ENCODE data around the gene HIGD1B.
"Not testable (repeated sequence)": the region's sequence is repeated elsewhere in the genome, so short reads cannot be mapped to it uniquely, and the experiment has no call there.

HIGD1B gene

DNA sequence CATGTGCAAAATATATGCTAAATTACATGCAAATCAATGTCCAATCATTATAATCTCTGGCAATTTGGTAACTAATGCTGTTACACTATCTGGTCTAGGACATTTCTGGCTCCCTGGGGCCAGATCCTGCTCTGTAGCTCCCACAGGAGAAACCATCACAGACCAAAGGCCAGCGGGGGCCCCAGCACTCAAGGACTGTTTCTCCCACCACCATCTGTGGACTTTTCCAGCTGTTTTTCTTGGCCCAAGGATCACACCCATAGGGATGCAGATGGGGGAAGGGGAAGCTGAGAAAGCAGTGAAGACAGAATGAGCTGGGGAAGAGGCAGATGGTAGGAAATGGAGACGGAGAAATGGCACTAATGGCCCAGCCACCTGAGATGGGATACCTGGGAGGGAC lies at the start of gene HIGD1B:
TSS of gene HIGD1B (plus strand) at position 298 of the 400 bp plus-strand sequence. CDS start 270 bp downstream, outside the sequence.
- no peak for DNase-seq

DNA sequence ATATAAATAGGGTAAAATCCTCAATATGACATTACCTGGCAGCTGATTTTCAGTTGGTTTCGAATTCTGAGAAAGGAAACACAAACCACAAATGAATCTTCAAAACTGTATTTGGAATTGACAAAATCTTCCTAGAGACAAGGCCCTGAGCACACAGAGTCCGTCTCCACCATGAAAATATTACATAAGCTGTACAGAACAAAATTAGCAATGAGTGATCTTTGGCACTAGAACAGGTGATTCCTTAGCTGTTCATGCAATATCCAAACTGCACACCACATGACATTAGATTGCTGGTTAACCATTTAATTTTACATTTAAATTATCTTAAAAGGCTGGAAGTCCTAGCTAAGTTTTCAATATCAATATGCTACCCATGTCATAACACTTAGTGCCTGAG lies 49.3 kb upstream of the HIGD1B start:
- no peak for DNase-seq

DNA sequence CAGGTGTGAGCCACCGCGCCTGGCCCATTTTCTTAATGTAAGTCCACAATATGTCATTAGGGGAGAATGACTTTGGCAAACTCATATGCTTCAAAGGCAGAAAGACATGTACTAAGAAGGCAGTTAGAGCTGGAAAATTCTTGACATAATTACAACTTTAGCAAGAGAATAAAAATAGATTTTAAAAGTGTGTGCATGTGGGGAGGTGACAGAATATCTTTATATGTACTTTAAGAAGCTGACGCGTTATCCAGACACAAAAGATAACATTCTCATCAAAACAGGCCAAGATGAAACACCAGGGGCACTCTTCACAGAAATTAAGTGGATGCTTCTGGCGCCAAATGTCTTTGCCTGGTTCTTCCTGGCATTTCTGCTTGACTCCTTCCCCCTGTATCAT lies 45.8 kb upstream of the HIGD1B start:
- no peak for DNase-seq

DNA sequence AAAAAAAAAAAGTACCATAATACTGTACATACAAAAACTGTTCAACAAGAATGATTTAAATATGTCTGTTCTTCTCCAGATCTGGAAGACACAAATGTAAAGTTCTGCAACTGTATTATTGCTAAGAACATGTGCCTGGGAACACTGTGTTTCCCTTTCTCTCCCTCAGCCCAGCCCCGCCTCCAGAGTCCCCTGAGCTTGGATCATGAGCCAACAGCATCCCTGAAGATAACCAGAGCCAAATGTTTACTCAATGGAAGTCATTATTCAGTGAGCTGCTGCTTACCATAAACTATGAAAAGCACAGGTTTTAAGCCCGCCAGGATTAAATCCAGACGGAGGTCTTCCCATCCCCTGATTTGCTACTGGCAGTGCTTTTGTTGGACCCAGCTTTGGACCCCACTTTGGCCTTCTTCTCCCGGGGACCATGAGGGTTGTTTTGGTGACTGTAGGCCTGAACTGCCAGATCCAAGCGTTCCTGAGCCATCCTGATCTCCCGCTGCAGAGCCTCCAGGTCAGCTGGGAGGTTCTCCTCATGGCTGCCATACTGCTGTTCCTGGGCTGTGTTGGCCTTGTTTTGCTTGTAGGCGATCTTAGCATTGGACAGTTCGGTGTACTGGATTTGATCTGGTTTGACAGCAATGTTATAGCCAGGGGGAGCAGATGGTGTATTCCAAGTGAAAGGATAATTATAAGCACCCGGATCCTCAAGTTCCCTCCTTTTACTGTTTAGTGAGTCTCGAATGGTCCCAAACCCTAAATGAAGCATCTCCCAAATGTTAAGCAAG lies 43.2 kb upstream of the HIGD1B start:
- DNase-seq: no peak

DNA sequence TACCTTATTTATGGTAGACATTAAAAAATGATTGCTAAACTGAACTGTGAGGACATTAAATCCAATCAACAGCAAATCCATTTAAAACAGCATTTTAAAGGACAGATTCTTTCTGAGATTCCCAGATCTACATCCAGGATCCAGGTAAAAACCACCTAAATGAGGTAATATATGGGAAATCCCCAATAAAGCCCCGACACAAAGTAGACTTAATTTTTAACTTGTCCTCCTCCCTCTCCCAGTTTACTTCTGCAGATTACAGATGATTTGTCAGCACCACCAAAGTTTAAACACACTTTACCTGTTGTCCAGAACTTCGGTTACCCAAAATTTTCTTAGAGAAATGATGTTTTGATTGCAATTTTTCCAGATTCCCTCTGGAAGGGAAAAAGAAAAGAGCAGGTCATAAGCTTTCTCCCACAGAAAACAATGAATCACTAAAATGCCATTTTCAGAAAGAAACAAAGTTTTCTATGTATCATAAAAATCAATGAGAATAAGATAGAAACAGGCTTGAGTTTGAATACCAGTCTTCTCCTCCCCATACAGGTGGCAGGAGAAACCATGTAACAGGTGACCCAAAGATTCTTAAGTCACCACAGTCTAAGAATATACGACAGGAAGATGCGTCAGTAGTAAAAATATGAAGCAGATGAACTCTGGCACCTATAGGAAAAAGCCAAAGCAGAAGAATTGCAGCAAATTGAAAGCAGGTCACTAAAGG lies 40.4 kb upstream of the HIGD1B start:
- DNase-seq: no peak

DNA sequence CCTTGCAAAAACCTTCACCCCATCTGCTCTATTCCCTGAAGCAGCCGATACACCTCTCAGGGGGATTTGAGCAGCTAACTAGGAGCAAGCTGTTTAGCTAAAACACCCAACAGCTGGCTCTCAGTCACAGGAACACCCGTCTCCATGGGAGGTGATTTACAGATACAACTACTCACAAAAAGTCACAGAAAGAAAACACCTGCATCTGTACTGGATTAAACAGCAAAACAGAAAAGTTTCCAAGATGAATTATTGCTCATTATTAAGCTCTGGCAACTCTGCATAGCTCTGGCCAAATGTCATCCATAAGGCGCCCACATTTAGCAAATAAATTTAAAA lies 39.9 kb upstream of the HIGD1B start:
- DNase-seq: no peak

DNA sequence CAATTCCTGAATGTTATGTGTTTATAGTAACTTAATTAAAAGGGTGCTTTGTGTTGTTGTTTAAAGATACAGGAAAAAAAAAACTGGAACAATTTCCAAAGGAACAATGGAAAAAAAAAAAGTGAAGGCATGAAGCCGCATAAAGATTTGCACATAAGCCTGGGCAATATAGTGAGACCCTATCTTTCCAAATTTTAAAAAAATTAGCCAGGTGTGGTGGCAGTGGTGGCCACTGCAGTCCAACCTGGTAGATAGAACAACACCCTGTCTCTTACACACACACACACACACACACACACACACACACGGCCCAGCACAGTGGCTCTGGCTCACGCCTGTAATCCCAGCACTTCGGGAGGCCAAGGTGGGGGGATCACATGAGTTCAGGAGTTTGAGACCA lies 39.5 kb upstream of the HIGD1B start:
- DNase-seq: no peak

DNA sequence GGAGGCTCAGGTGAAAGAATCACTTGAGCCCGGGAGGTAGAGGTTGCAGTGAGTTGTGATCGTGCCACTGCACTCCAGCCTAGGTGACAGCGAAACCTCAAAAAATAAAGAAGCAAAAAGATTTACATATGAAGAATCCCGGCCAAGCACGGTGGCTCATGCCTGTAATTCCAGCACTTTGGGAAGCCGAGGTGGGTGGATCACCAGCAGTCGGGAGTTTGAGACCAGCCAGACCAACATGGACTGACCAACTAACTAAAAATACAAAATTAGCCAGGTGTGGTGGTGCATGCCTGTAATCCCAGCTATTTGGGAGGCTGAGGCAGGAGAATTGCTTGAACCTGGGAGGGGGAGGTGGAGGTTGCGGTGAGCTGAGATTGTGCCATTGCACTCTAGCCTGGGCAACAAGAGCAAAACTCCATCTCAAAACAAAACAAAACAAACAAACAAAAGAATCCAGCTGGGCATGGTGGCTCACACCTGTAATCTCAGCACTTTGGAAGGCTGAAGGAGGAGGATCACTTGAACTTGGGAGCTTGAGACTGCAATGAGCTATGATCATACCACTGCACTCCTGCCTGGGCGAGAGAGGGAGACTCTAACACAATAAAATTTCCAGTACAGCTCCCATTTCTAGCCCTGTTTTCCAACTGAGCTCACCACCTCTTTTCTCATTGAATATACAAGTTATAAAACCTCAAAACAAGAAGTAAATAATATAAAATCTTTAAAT lies 38.9 kb upstream of the HIGD1B start:
- not testable (repeated sequence) for DNase-seq

DNA sequence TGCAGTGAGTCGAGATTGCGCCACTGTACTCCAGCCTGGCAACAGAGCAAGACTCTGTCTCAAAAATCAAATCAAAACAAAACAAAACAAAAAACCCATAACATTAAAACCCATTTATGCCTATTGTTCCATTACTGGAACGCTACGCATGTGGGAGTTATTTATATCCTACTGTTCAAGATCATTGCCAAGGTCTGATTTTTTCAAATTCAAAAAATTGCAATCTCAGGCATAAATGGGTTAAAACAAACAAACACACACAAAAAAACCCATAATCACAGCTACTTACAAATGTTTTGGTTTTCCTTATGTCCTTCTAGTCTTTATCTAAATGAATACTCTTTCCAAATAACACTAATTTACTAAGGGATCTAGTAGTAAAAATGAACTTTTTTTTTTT lies 35.4 kb upstream of the HIGD1B start:
- DNase-seq: no peak

DNA sequence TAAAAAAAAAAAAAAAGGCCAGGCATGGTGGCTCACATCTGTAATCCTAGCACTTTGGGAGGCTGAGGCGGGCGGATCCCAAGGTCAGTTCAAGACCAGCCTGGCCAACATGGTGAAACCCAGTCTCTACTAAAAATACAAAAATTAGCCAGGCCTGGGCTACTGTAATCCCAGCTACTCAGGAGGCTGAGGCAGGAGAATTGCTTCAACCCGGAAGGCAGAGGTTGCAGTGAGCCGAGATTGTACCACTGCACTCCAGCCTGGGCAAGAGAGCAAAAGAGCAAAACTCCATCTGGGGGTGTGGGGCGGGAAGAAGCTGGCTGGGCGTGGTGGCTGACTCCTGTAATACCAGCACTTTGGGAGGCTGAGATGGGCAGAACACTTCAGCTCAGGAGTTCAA lies 29.2 kb upstream of the HIGD1B start:
- not testable (repeated sequence) for DNase-seq

DNA sequence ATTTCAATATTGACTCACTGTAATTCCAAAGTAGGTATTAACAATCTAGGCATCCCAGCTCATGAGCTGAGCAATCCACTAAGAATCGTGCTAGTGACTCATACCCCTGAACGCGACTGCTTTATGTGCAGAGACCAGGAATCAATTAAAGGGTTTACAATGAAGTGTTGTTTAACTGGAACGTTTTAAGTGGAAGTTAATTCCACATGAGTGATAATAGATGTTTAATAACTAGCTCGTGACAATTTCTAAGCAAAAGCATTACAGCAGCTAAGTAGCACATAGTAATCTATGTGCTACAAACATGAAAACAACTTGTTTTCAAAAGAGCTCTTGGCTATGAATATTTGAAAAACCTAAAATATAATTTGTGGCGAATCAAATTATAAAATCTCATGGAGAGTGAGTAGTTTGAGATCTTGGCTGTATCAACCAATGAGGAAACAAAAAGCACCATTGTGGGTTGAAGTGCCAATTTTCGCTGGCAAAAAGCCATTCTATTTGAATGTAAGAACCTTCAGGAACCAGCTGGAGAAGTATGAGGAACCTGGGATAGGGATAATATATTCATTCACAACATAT lies 27.0 kb upstream of the HIGD1B start:
- no peak for DNase-seq

DNA sequence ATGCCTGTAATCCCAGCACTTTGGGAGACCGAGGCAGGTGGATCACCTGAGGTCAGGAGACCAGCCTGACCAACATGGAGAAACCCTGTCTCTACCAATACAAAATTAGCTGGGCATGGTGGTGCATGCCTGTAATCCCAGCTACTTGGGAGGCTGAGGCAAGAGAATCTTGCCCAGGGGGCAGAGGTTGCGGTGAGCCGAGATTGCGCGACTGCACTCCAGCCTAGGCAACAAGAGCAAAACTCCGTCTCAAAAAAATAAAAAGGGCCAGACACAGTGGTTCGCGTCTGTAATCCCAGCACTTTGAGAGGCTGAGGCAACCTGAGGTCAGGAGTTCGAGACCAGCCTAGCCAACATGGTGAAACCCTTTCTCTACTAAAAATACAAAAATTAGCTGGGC lies 22.4 kb upstream of the HIGD1B start:
- not testable (repeated sequence) for DNase-seq

DNA sequence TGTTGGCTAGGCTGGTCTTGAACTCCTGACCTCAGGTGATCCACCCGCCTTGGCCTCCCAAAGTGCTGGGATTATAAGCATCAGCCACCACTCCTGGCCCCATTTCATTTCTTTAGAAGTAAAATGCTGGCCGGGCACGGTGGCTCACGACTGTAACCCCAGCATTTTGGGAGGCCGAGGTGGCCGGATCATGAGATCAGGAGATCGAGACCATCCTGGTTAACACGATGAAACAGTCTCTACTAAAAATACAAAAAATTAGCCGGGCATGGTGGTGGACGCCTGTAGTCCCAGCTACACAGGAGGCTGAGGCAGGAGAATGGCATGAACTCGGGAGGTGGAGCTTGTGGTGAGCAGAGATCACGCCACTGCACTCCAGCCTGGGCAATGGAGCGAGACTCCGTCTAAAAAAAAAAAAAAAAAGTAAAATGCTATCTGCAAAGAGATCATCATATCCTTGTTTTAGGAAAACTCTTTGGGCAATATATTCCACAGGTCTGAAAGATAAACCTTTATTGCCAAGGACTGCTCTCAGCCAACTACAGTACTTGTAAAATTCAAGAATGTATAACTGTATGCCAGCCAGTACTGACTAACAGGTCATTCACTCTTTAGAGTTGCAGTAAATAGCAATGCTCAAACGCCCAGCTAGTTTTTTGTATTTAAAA lies 21.4 kb upstream of the HIGD1B start:
- no peak for DNase-seq

DNA sequence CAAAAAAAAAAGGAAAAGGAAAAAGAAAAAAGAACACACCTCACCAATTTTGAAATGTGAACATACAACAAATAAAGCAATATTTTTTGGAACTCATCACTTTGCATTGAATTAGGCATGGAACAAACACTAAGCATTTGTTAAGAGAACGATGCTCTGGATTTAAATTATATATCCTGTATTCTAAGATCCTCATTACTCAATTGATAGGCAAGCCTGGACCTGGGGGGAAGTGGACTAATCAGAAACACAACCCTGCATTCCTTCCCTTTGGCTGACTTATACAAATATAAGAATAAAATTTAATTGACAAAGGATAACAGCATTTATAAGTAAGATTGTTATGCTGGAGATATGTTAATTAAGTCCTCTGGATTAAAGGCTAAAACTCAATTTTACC lies 19.8 kb upstream of the HIGD1B start:
- no peak for DNase-seq

DNA sequence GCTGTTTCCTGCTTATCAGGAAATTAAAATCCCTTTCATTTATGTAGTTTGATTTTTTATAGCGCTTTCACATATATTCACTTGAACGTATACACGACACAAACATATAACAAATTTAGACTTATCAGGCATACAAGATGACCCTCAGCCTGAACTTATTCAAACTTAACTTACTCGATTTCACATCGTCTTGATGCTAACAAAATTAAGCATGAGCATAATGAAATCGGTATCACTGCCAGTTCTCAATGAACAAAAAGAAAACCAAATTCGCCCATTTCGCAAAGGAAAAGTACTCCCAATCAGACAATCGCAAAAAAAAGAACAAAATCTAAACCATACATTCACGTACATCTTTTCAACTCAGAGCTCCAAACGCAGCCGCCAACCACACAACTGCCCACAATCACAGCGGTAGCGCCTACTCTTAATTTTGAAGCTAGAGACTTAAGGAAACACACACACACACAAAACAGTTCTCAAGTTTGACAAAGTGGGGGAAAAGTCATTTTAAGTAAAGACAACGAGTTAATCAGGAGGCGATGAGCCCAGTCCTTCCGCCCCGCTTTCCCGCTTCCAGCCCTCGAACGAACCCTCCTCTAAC lies 18.7 kb upstream of the HIGD1B start:
- DNase-seq: no peak

DNA sequence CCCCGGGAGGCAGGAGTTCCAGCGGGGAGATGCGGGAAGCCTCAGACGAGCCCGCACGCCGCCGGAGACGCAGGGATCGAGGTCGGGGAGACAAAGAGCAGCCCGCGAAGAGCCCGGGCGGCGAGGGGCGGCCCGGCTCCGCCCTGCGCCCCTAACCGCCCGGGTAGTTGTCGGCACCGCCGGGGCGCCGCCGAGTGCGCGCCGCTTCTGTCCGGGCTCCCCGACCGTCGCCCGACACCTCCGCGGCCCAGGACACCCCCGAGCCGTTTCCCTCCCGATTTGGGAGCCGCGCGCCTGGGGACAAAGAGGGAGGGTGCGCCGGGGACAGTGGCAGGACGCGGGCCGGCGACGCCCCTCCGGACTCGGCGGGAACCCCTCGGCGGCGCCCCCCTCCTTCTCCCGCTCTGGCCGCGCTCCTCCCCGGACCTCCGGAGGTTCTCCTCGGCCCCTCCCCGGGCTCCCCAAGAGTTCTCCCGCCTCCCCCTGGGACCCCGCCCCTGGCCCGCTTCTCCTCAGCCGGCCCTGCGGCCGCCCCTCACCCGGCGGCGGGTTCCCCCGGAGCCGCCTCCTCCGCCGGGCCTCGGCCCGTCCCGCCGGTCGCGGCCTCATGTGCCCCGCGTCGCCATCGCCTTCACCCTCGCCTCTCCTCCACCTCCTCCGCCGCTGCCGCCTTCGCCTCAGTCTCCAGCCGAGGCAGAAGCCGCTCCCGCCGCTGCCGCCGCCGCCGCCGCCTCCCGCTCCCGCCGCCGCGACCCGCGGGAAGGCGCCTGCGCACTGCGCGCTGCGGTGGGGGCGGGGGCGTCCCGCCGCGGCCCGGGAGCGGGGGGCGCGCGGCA lies 17.9 kb upstream of the HIGD1B start, which contains the start of gene GJC1:
TSS of gene GJC1 (minus strand) at position 765 of the 836 bp plus-strand sequence. CDS start 24,470 bp downstream, outside the sequence.
- DNase-seq: no peak

DNA sequence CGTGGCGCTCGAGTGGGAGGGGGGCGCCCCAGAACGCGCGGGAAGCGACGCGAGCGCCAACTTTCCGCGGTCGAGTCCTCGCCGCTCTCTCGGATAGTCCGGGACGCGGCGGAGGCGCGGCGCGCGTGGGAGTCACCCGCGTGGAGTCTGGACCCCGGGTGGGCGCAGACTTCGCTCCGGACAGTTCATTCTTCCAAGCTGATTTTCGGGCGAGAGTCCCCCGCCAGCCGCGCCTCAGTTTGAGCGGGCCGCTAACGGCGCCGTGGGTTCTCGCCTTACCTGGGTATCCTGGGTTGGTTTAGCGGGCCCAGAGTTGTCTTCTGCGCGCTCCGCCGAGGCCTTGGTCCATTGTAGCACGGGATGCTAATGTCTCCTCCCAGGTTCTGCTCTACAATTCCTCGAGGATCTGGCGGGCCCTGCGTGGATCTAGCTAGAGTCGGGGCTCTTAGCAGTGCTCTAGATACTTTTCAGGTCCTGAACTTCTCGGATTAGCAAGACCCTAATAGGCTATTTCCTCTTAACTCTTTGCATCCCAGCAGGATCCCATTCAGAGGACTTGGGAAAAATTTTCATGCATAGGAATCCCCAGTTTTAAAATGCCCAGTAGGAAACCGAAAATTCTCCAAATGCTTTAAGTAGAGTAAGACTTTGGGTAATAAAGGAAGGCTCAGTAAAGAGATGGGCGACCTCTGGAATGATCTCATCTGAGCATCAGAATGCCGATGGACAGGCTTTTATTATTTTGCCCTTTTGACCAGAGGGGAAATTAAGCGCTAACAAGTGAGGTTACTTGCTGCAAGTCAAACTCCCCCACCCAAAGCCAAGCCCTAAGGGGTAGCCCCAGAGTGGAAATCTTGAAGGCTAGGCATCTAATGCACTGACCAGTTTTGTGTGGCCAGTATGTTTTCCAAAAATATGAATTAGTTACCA lies 17.1 kb upstream of the HIGD1B start:
- DNase-seq: no peak

DNA sequence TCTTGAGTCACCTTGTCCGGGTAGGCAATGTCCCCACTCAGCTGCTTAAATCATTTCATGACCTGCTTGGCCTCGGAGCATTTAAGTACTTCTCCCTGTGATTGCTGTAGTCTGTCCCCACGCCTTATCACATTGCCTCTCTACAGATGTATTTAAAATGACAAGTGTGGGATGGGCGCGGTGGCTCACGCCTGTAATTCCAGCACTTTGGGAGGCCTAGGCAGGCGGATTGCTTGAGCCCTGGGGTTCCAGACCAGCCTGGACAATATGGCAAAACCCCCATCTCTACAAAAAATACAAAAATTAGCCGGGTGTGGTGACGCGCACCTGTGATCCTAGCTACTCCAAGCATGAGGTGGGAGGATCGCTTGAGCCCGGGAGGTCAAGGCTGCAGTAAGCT lies 16.3 kb upstream of the HIGD1B start:
- no peak for DNase-seq

DNA sequence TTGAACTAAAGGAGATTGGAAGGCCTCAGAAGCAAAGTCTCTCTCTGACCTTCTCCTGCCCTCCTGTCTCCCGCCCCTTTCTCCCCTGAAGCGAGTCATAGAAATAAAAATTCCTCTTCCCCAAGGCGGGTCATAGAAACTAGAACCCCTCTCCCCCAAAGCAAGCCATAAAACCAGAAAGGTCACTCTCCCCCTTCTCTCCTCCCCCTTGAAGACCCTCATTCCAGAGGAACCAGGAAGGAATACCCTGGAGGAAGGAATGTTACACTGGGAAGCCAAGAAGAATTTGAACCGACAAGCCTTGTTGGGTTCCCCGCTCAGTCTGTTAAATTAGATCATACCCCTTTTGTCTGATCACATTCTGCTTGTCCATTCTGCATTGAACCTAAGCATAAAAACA lies 14.9 kb upstream of the HIGD1B start:
- no peak for DNase-seq

DNA sequence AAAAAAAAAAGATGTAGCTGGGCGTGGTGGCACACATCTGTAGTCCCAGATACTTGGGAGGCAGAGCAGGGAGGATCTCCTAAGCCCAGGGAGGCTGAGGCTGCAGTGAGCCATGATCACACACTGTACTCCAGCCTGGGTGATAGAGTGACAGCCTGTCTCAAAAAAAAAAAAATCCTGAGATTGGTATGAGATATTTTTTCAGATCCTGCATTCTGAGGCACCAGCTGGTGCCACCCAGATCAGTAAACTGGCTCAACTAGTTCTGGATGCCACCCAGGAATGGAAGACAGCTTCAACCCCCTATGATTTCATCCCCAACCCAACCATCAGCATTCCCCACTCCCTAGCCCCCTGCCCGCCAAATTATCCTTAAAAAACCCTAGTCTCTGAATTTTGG lies 10.5 kb upstream of the HIGD1B start:
- DNase-seq: no peak

Data from hematopoietic multipotent progenitor cell treated with erythropoietin and hydrocortisone succinate and interleukin-3 and kit ligand, for 8 days (in vitro differentiated cells).